Measurements from ENCODE around the gene SRPX.

DNA sequence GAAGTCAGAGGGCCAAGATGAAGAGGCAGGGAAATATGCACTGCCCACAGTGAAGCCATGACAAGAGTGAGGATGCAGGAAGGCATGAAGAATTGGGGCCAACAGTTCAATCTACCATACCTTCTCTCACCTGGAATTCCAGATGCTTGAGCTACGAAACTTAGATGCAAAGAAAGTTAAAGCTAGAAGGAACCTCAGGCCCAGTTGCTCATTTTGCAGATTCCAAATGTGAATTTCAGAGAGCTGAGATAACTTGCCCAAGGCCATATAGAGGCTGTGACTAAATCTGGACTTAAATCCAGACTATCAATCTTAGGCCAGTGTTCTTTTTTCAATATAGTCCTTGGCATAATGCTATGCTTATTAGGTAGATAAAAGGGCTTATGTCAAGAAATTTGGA is 92.7 kb downstream of the SRPX start:
- TF ChIP-seq, protein P1, sequence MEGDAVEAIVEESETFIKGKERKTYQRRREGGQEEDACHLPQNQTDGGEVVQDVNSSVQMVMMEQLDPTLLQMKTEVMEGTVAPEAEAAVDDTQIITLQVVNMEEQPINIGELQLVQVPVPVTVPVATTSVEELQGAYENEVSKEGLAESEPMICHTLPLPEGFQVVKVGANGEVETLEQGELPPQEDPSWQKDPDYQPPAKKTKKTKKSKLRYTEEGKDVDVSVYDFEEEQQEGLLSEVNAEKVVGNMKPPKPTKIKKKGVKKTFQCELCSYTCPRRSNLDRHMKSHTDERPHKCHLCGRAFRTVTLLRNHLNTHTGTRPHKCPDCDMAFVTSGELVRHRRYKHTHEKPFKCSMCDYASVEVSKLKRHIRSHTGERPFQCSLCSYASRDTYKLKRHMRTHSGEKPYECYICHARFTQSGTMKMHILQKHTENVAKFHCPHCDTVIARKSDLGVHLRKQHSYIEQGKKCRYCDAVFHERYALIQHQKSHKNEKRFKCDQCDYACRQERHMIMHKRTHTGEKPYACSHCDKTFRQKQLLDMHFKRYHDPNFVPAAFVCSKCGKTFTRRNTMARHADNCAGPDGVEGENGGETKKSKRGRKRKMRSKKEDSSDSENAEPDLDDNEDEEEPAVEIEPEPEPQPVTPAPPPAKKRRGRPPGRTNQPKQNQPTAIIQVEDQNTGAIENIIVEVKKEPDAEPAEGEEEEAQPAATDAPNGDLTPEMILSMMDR (IDR thresholded peaks at IDR 0.05), result no peak
- TF ChIP-seq JUND (IDR thresholded peaks at IDR 0.05) (no peak), EP300 (IDR thresholded peaks at IDR 0.05; ENCODE audit: borderline replicate concordance in 1 of 2, low read depth in 1 of 2, low read length in 1 of 2) (no peak), NFIC (IDR thresholded peaks at IDR 0.05; ENCODE audit: borderline replicate concordance) (no peak), RFX5 (IDR thresholded peaks at IDR 0.05; ENCODE audit: low read length) (no peak), SMC3 (IDR thresholded peaks at IDR 0.05; ENCODE audit: low read depth, low read length) (no peak), NRF1 (IDR thresholded peaks at IDR 0.05; ENCODE audit: low read depth, low read length) (no peak), RAD21 (IDR thresholded peaks at IDR 0.05; ENCODE audit: low read length) (no peak)
- TF ChIP-seq, protein P2, sequence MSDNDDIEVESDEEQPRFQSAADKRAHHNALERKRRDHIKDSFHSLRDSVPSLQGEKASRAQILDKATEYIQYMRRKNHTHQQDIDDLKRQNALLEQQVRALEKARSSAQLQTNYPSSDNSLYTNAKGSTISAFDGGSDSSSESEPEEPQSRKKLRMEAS (IDR thresholded peaks at IDR 0.05; ENCODE audit: low read depth), result no peak
